Neural cell (in vitro differentiated cells): ENCODE data around the gene APOBEC3A.

Experiments
- EP300 ChIP-seq: fragments of 450-650 bp; conservative IDR thresholded peaks from 2 replicates; pipeline ENCODE4 v1.6.1; 2014; ENCODE audit warnings: antibody characterized with exemption, mild to moderate bottlenecking, moderate library complexity; ENCODE audit not compliant: poor library complexity, severe bottlenecking
- EZH2 ChIP-seq: fragments of 200-600, 300-800 bp; shearing (Covaris generic), sonication (generic); IDR thresholded peaks from 2 replicates; pipeline ENCODE4 v1.6.1; 2014; ENCODE audit warnings: antibody characterized with exemption, low read length, borderline replicate concordance, mild to moderate bottlenecking; ENCODE audit not compliant: insufficient read depth, poor library complexity, severe bottlenecking
- MXI1 ChIP-seq: fragments of 450-650 bp; conservative IDR thresholded peaks from 2 replicates; pipeline ENCODE4 v1.6.1; 2014; ENCODE audit warnings: antibody characterized with exemption, mild to moderate bottlenecking; ENCODE audit not compliant: poor library complexity, severe bottlenecking
- POLR2AphosphoS5 ChIP-seq: IDR thresholded peaks from 2 replicates; pipeline ENCODE4 v1.6.1; 2012
- RAD21 ChIP-seq: fragments of 450-650 bp; conservative IDR thresholded peaks from 2 replicates; pipeline ENCODE4 v1.6.1; 2014; ENCODE audit warnings: antibody characterized with exemption, mild to moderate bottlenecking, moderate library complexity
- TF ChIP-seq, protein P1 (sequence below): fragments of 450-650 bp; IDR thresholded peaks from 2 replicates; pipeline ENCODE4 v1.5.1; 2014; ENCODE audit warnings: antibody characterized with exemption, mild to moderate bottlenecking, moderate library complexity; ENCODE audit not compliant: poor library complexity, severe bottlenecking
- TF ChIP-seq, protein P2 (sequence below): IDR thresholded peaks from 2 replicates; pipeline ENCODE4 v1.6.1; 2012; ENCODE audit warnings: borderline replicate concordance

DNA sequence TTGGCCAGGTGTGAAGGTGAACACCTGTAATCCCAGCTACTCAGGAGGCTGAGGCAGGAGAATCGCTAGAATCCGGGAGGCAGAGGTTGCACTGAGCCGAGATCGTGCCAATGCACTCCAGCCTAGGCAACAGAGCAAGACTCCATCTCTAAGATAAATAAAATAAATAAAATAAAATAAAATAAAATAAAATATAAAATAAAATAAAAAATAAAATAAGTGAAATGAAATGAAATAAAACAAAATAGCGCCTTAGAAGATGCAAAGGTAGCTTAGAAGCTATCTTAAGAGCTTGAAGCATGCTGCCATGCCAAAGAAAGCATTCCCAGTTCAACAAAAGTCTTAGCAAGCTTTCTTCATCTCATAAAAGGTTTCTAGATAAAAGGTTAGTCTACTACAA lies 49.8 kb downstream of the APOBEC3A start:
- TF ChIP-seq, protein P1, sequence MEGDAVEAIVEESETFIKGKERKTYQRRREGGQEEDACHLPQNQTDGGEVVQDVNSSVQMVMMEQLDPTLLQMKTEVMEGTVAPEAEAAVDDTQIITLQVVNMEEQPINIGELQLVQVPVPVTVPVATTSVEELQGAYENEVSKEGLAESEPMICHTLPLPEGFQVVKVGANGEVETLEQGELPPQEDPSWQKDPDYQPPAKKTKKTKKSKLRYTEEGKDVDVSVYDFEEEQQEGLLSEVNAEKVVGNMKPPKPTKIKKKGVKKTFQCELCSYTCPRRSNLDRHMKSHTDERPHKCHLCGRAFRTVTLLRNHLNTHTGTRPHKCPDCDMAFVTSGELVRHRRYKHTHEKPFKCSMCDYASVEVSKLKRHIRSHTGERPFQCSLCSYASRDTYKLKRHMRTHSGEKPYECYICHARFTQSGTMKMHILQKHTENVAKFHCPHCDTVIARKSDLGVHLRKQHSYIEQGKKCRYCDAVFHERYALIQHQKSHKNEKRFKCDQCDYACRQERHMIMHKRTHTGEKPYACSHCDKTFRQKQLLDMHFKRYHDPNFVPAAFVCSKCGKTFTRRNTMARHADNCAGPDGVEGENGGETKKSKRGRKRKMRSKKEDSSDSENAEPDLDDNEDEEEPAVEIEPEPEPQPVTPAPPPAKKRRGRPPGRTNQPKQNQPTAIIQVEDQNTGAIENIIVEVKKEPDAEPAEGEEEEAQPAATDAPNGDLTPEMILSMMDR, result no peak
- TF ChIP-seq POLR2AphosphoS5, result no peak
- no peak for TF ChIP-seq RAD21
- no peak for TF ChIP-seq MXI1
- no peak for TF ChIP-seq EZH2
- TF ChIP-seq EP300, result no peak
- TF ChIP-seq, protein P2, sequence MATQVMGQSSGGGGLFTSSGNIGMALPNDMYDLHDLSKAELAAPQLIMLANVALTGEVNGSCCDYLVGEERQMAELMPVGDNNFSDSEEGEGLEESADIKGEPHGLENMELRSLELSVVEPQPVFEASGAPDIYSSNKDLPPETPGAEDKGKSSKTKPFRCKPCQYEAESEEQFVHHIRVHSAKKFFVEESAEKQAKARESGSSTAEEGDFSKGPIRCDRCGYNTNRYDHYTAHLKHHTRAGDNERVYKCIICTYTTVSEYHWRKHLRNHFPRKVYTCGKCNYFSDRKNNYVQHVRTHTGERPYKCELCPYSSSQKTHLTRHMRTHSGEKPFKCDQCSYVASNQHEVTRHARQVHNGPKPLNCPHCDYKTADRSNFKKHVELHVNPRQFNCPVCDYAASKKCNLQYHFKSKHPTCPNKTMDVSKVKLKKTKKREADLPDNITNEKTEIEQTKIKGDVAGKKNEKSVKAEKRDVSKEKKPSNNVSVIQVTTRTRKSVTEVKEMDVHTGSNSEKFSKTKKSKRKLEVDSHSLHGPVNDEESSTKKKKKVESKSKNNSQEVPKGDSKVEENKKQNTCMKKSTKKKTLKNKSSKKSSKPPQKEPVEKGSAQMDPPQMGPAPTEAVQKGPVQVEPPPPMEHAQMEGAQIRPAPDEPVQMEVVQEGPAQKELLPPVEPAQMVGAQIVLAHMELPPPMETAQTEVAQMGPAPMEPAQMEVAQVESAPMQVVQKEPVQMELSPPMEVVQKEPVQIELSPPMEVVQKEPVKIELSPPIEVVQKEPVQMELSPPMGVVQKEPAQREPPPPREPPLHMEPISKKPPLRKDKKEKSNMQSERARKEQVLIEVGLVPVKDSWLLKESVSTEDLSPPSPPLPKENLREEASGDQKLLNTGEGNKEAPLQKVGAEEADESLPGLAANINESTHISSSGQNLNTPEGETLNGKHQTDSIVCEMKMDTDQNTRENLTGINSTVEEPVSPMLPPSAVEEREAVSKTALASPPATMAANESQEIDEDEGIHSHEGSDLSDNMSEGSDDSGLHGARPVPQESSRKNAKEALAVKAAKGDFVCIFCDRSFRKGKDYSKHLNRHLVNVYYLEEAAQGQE, result no peak
